ENCODE data around the gene PPP1R14D.

GRCh38 chr15:40877694-40878093, 49.2 kb upstream of the PPP1R14D start:
- TF ChIP-seq, protein P1, sequence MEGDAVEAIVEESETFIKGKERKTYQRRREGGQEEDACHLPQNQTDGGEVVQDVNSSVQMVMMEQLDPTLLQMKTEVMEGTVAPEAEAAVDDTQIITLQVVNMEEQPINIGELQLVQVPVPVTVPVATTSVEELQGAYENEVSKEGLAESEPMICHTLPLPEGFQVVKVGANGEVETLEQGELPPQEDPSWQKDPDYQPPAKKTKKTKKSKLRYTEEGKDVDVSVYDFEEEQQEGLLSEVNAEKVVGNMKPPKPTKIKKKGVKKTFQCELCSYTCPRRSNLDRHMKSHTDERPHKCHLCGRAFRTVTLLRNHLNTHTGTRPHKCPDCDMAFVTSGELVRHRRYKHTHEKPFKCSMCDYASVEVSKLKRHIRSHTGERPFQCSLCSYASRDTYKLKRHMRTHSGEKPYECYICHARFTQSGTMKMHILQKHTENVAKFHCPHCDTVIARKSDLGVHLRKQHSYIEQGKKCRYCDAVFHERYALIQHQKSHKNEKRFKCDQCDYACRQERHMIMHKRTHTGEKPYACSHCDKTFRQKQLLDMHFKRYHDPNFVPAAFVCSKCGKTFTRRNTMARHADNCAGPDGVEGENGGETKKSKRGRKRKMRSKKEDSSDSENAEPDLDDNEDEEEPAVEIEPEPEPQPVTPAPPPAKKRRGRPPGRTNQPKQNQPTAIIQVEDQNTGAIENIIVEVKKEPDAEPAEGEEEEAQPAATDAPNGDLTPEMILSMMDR (IDR thresholded peaks at IDR 0.05 in 8 of 11, conservative IDR thresholded peaks at IDR 0.05 in 3 of 11), result no peak
- TF ChIP-seq POLR2A (IDR thresholded peaks at IDR 0.05), result no peak
- no peak for TF ChIP-seq POLR2AphosphoS5 (IDR thresholded peaks at IDR 0.05)

All from spleen (tissue), 7 donors.